SK-N-SH (cell line): ENCODE measurements around the gene WWC2. TPM values are rescaled to one million over a fixed set of nuclear protein-coding genes. Genes with fewer than 3 reads are reported as not detected.

Experiments used
- CTCF ChIA-PET: fragments of 300-600, 350-600 bp; formaldehyde crosslinking; extraction: SDS; loops from one replicate; lab custom pipeline; 2021; lab: Yijun Ruan, JAX
- POLR2A ChIA-PET: fragments of 350-600 bp; sonication (Branson Sonifier 250); formaldehyde crosslinking; extraction: SDS; loops from one replicate; lab custom pipeline; 2020; ENCODE audit warnings: antibody characterized with exemption, inconsistent platforms; lab: Yijun Ruan, JAX
- DNase-seq: peaks from one replicate; pipeline ENCODE4 v3.0.0; 2012
- H2AFZ ChIP-seq: fragments of 200-600 bp; sonication (generic); 2 replicates; pipeline ENCODE4 v1.8.1; 2016; ENCODE audit warnings: antibody characterized with exemption, mild to moderate bottlenecking, low read depth
- H3F3A ChIP-seq: fragments of 200-600 bp; sonication (generic); replicated peaks from 2 replicates; pipeline ENCODE3; 2016; ENCODE audit warnings: antibody characterized with exemption, mild to moderate bottlenecking; ENCODE audit not compliant: insufficient read depth
- H3K27ac ChIP-seq, 2 experiments: fragments of 200-500 bp in 1 of 2; fragments of 200-600 bp in 1 of 2; sonication (Bioruptor generic) in 1 of 2; sonication (generic), shearing (Covaris generic) in 1 of 2; 2 replicates each; pipeline versions ENCODE4 v1.5.1 to v1.6.1; 2014 to 2016; ENCODE audit warnings: low read depth in 2 of 2, inconsistent platforms in 1 of 2, low read length in 1 of 2, mild to moderate bottlenecking in 1 of 2, mixed read lengths in 1 of 2
- H3K27me3 ChIP-seq: fragments of 200-600 bp; sonication (generic), shearing (Covaris generic); 2 replicates; pipeline ENCODE4 v1.6.1; 2016; ENCODE audit warnings: mixed run types; ENCODE audit not compliant: insufficient read depth
- H3K36me3 ChIP-seq, 2 experiments: fragments of 200-500 bp in 1 of 2; fragments of 200-600 bp in 1 of 2; sonication (Bioruptor generic) in 1 of 2; sonication (generic) in 1 of 2; replicated peaks in 1 of 2; 2 replicates each; pipeline versions ENCODE3 to v1.5.1; 2014 to 2016; ENCODE audit warnings: low read length in 1 of 2, mild to moderate bottlenecking in 1 of 2; ENCODE audit not compliant: insufficient read depth in 2 of 2, control insufficient read depth in 1 of 2
- H3K4me1 ChIP-seq, 2 experiments: fragments of 200-500 bp in 1 of 2; fragments of 200-600 bp in 1 of 2; sonication (Bioruptor generic) in 1 of 2; sonication (generic), shearing (Covaris generic) in 1 of 2; 2 replicates each; pipeline versions ENCODE4 v1.5.1 to v1.6.1; 2014 to 2016; ENCODE audit warnings: low read depth in 1 of 2, low read length in 1 of 2, mixed run types in 1 of 2; ENCODE audit not compliant: insufficient read depth in 2 of 2, control insufficient read depth in 1 of 2
- H3K4me2 ChIP-seq: fragments of 200-600 bp; sonication (generic), shearing (Covaris generic); 2 replicates; pipeline ENCODE4 v1.6.1; 2017; ENCODE audit warnings: mixed run types
- H3K4me3 ChIP-seq, 2 experiments: fragments of 200-500 bp in 1 of 2; fragments of 200-600 bp in 1 of 2; sonication (Bioruptor generic) in 1 of 2; sonication (generic), shearing (Covaris generic) in 1 of 2; 2 replicates each; pipeline versions ENCODE4 v1.5.1 to v1.8.1; 2014 to 2016; ENCODE audit warnings: low read depth in 2 of 2, inconsistent platforms in 1 of 2, low read length in 1 of 2, mild to moderate bottlenecking in 1 of 2, mixed read lengths in 1 of 2, moderate library complexity in 1 of 2
- H3K79me2 ChIP-seq: fragments of 200-600 bp; sonication (generic); 2 replicates; pipeline ENCODE4 v1.8.1; 2017; ENCODE audit warnings: mild to moderate bottlenecking; ENCODE audit not compliant: insufficient read depth
- H3K9ac ChIP-seq: fragments of 200-600 bp; sonication (generic); 2 replicates; pipeline ENCODE4 v1.6.1; 2017; ENCODE audit warnings: mixed run types
- H3K9me2 ChIP-seq: fragments of 200-600 bp; sonication (generic); 2 replicates; pipeline ENCODE4 v1.6.1; 2017; ENCODE audit warnings: mixed run types
- H3K9me3 ChIP-seq: fragments of 200-600 bp; sonication (generic); 2 replicates; pipeline ENCODE4 v1.6.1; 2017; ENCODE audit warnings: mixed run types, mild to moderate bottlenecking, moderate library complexity
- H4K20me1 ChIP-seq: fragments of 200-600 bp; sonication (generic); 2 replicates; pipeline ENCODE4 v1.6.1; 2017; ENCODE audit warnings: mild to moderate bottlenecking, mixed run types; ENCODE audit not compliant: insufficient read depth
- CTCF ChIP-seq: fragments of 200-600 bp; sonication (generic); IDR thresholded peaks from 2 replicates; pipeline ENCODE4 v1.6.1; 2017; ENCODE audit warnings: antibody characterized with exemption, mild to moderate bottlenecking, moderate library complexity
- ELF1 ChIP-seq: IDR thresholded peaks from 2 replicates; pipeline ENCODE4 v1.4.0; 2012
- EP300 ChIP-seq, 2 experiments: IDR thresholded peaks; 2 replicates each; pipeline versions ENCODE4 v1.4.0 to v1.6.1; 2012; ENCODE audit warnings: borderline replicate concordance in 1 of 2, low read depth in 1 of 2, low read length in 1 of 2
- FOSL2 ChIP-seq: IDR thresholded peaks from 2 replicates; pipeline ENCODE4 v1.4.0; 2012; ENCODE audit warnings: low read depth, mild to moderate bottlenecking, moderate library complexity, borderline replicate concordance
- FOXJ3 ChIP-seq: sonication (generic); formaldehyde crosslinking; IDR thresholded peaks from 2 replicates; pipeline ENCODE4 v1.5.1; 2020; ENCODE audit warnings: mild to moderate bottlenecking, missing genetic modification reagents
- GABPA ChIP-seq: IDR thresholded peaks from 2 replicates; pipeline ENCODE4 v1.4.0; 2012; ENCODE audit warnings: low read depth, mild to moderate bottlenecking
- GATA2 ChIP-seq: sonication (generic); formaldehyde crosslinking; IDR thresholded peaks from 2 replicates; pipeline ENCODE4 v1.5.0; 2020; ENCODE audit warnings: mild to moderate bottlenecking, missing genetic modification reagents
- JUND ChIP-seq: IDR thresholded peaks from 2 replicates; pipeline ENCODE4 v1.4.0; 2012
- MXI1 ChIP-seq: IDR thresholded peaks from 2 replicates; pipeline ENCODE4 v1.6.1; 2012; ENCODE audit warnings: mild to moderate bottlenecking, low read depth, low read length, improper control_type of control experiment
- NRF1 ChIP-seq: IDR thresholded peaks from 2 replicates; pipeline ENCODE4 v1.6.1; 2012; ENCODE audit warnings: low read depth, mild to moderate bottlenecking, low read length
- POLR2AphosphoS5 ChIP-seq: IDR thresholded peaks from 2 replicates; pipeline ENCODE4 v1.6.1; 2012; ENCODE audit warnings: low read depth, low read length
- RAD21 ChIP-seq: IDR thresholded peaks from 2 replicates; pipeline ENCODE4 v1.6.1; 2012; ENCODE audit warnings: mild to moderate bottlenecking, low read length
- RXRA ChIP-seq: IDR thresholded peaks from 2 replicates; pipeline ENCODE4 v1.4.0; 2012; ENCODE audit warnings: low read depth, mild to moderate bottlenecking, borderline replicate concordance
- SMC3 ChIP-seq: IDR thresholded peaks from 2 replicates; pipeline ENCODE4 v1.6.1; 2012; ENCODE audit warnings: low read depth, low read length, improper control_type of control experiment
- TCF12 ChIP-seq: IDR thresholded peaks from 2 replicates; pipeline ENCODE4 v1.4.0; 2012
- TEAD4 ChIP-seq: IDR thresholded peaks from 2 replicates; pipeline ENCODE4 v1.4.0; 2012; ENCODE audit warnings: mild to moderate bottlenecking, borderline replicate concordance; ENCODE audit not compliant: insufficient read depth
- USF1 ChIP-seq: IDR thresholded peaks from 2 replicates; pipeline ENCODE4 v1.4.0; 2012; ENCODE audit warnings: low read depth, borderline replicate concordance
- USF2 ChIP-seq: fragments of 150-350 bp; IDR thresholded peaks from 2 replicates; pipeline ENCODE4 v1.6.1; 2017; ENCODE audit warnings: antibody characterized with exemption, low read length, low read depth, borderline replicate concordance
- YY1 ChIP-seq: IDR thresholded peaks from 2 replicates; pipeline ENCODE4 v1.4.0; 2012; ENCODE audit warnings: low read depth, mild to moderate bottlenecking
- WGBS: methylation state at CpG from one replicate; pipeline ENCODE4 v1.1.6; 2017; ENCODE audit warnings: low lambda C conversion rate; 5-methylcytosine and 5-hydroxymethylcytosine counted together
- polyA plus RNA-seq, 3 experiments: library from polyadenylated mRNA; depleted of rRNA; stranded (reverse); fragments of >200 nt; gene quantifications; 2 replicates each; pipeline ENCODE4 v1.2.3, GENCODE V29; 2012
- TF ChIP-seq, protein P1 (sequence below): fragments of 150-350 bp; IDR thresholded peaks from 2 replicates; pipeline ENCODE4 v1.6.1; 2016; ENCODE audit warnings: mild to moderate bottlenecking, low read depth, low read length
- TF ChIP-seq, protein P2 (sequence below): IDR thresholded peaks from 2 replicates; pipeline ENCODE4 v1.6.1; 2012; ENCODE audit warnings: mild to moderate bottlenecking, low read depth, low read length, moderate library complexity

The WWC2 gene
- polyA plus RNA-seq, 1 of the 3 experiments (the other 2 are of a cell fraction) = 18.4 TPM

DNA sequence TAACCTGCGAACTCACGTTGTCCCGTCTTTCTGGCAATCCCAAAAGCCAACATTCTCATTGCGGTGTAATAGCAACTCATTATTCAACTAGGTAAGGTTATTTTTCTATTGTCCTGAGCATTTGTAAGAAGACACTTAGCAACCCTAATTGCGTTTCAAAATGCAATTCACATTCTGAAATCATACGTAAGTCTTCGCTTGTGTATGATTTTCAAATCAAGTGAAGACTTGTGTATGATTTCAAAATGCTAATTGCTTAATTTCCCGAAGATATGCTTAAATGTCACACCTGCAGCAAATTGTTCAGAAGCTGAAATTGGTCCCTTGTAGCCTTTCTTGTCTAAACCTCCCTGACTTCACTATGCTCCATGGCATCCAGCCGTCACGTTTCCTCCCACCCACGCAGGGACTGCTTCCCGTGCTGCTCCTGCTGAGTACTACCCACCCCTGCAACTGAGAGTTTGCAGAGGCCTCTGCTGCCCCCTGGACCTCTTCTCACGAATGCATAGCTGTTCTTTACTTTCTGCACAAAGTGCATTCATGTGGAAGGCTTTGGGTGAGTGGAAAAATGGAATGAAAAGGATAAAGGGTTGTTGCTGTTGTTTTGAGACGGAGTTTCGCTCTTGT is 264.0 kb downstream of the WWC2 start:
- Histone ChIP-seq H3K9me3 (no peaks in the 10 kb centered on the region), H3K9ac (no peak overlapping the region), H2AFZ (no peak overlapping the region), H3F3A (peaks cover 13% of the 10 kb centered on the region), H3K4me1 (0 out of 4 replicates have a peak, but pooled peaks cover 0 to 7% of the 10 kb centered on the region in 2 experiments), H3K4me2 (no peak overlapping the region)
- CTCF ChIA-PET = interaction anchor here (1.6 kb wide), 1 partner anchor 44 kb away, joined by 3 read pairs; no protein-coding TSS in a partner anchor
- WGBS = 79% methylated on average over 15 of the region's 15 CpGs
- TF ChIP-seq YY1 = no peak
- TF ChIP-seq NRF1 = no peak
- no peak for TF ChIP-seq CTCF
- TF ChIP-seq GATA2 (CRISPR knock-in tag) = no peak
- TF ChIP-seq, protein P1, sequence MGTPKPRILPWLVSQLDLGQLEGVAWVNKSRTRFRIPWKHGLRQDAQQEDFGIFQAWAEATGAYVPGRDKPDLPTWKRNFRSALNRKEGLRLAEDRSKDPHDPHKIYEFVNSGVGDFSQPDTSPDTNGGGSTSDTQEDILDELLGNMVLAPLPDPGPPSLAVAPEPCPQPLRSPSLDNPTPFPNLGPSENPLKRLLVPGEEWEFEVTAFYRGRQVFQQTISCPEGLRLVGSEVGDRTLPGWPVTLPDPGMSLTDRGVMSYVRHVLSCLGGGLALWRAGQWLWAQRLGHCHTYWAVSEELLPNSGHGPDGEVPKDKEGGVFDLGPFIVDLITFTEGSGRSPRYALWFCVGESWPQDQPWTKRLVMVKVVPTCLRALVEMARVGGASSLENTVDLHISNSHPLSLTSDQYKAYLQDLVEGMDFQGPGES = no peak
- no peak for TF ChIP-seq RAD21
- TF ChIP-seq EP300 (IDR thresholded peaks at IDR 0.05; ENCODE audit: borderline replicate concordance in 1 of 2, low read depth in 1 of 2, low read length in 1 of 2) = no peak
- TF ChIP-seq, all 33 proteins: peak for 0
- Histone ChIP-seq H3K36me3 (no peaks in the 10 kb centered on the region), H3K27ac (no peak overlapping the region), H3K79me2 (no peaks in the 10 kb centered on the region), H4K20me1 (no peaks in the 10 kb centered on the region), H3K27me3 (no peaks in the 10 kb centered on the region), H3K9me2 (no peaks in the 10 kb centered on the region), H3K4me3 (no peak overlapping the region)
- DNase-seq = no peak
- POLR2A ChIA-PET = no interaction called here

GRCh38 chr4:183364025-183364424 is 265.0 kb downstream of the WWC2 start:
- POLR2A ChIA-PET = no interaction called here
- TF ChIP-seq JUND (no peak), USF1 (no peak), FOXJ3 (CRISPR knock-in tag) (no peak), POLR2AphosphoS5 (no peak), MXI1 (no peak), FOSL2 (no peak), RXRA (no peak), ELF1 (no peak), GABPA (no peak), SMC3 (no peak), USF2 (no peak), YY1 (no peak), TCF12 (no peak), TEAD4 (no peak)
- TF ChIP-seq, protein P2, sequence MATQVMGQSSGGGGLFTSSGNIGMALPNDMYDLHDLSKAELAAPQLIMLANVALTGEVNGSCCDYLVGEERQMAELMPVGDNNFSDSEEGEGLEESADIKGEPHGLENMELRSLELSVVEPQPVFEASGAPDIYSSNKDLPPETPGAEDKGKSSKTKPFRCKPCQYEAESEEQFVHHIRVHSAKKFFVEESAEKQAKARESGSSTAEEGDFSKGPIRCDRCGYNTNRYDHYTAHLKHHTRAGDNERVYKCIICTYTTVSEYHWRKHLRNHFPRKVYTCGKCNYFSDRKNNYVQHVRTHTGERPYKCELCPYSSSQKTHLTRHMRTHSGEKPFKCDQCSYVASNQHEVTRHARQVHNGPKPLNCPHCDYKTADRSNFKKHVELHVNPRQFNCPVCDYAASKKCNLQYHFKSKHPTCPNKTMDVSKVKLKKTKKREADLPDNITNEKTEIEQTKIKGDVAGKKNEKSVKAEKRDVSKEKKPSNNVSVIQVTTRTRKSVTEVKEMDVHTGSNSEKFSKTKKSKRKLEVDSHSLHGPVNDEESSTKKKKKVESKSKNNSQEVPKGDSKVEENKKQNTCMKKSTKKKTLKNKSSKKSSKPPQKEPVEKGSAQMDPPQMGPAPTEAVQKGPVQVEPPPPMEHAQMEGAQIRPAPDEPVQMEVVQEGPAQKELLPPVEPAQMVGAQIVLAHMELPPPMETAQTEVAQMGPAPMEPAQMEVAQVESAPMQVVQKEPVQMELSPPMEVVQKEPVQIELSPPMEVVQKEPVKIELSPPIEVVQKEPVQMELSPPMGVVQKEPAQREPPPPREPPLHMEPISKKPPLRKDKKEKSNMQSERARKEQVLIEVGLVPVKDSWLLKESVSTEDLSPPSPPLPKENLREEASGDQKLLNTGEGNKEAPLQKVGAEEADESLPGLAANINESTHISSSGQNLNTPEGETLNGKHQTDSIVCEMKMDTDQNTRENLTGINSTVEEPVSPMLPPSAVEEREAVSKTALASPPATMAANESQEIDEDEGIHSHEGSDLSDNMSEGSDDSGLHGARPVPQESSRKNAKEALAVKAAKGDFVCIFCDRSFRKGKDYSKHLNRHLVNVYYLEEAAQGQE = no peak

More at GRCh38 chr4:183364025-183364424, 265.0 kb downstream of the WWC2 start:
- no peak overlapping the region for H3K9ac ChIP-seq
- no peak overlapping the region for H3K27ac ChIP-seq
- 0 out of 4 replicates have a peak, but pooled peaks cover 0 to 7% of the 10 kb centered on the region in 2 experiments for H3K4me1 ChIP-seq
- 77% methylated on average over 9 of the region's 10 CpGs for WGBS
- H3K9me3 ChIP-seq = no peaks in the 10 kb centered on the region
- no peak for DNase-seq
- H3K4me3 ChIP-seq = no peak overlapping the region
- no peaks in the 10 kb centered on the region for H3K27me3 ChIP-seq
- no peaks in the 10 kb centered on the region for H3K9me2 ChIP-seq
- no peak overlapping the region for H3K4me2 ChIP-seq
- no peaks in the 10 kb centered on the region for H3K36me3 ChIP-seq
- peaks cover 13% of the 10 kb centered on the region for H3F3A ChIP-seq
- CTCF ChIA-PET = interaction anchor here (1.6 kb wide), 1 partner anchor 43 kb away, joined by 3 read pairs; no protein-coding TSS in a partner anchor
- H2AFZ ChIP-seq = no peak overlapping the region
- H4K20me1 ChIP-seq = no peaks in the 10 kb centered on the region
- no peaks in the 10 kb centered on the region for H3K79me2 ChIP-seq
